ENCODE results near the gene TNNT1.

GRCh38 chr19:55172741-55173140 is 23.7 kb upstream of the TNNT1 start:
- TF ChIP-seq POLR2A (IDR thresholded peaks at IDR 0.05), result no peak
- TF ChIP-seq CTCF (IDR thresholded peaks at IDR 0.05), result no peak

All from transverse colon (tissue), 3 donors.